PC-3 (cell line): ENCODE results near the gene KCNIP2. TPM values are rescaled to one million over a fixed set of nuclear protein-coding genes. Genes with fewer than 3 reads are reported as not detected.

Experiments used
- ATAC-seq: fragments of 200-7000 bp; cut with Tn5 transposase; 2 replicates; pipeline ENCODE4 v1.9.1; 2020; ENCODE audit warnings: mild to moderate bottlenecking, moderate library complexity
- BruUV-seq: library from RNA; stranded (reverse); fragments of 400-500 nt; replicated peaks from 2 replicates; lab custom pipeline; 2021; lab: Mats Ljungman, UMichigan
- CTCF ChIA-PET: fragments of 300-600 bp; sonication (Branson Sonifier 250); formaldehyde crosslinking; loops from one replicate; lab custom pipeline; 2022; ENCODE audit warnings: antibody characterized with exemption; lab: Charles Lee
- POLR2A ChIA-PET: fragments of 300-600 bp; sonication (Branson Sonifier 250); formaldehyde crosslinking; loops from one replicate; lab custom pipeline; 2022; ENCODE audit warnings: antibody characterized with exemption; ENCODE audit not compliant: unreplicated experiment; lab: Charles Lee
- DNase-seq: peaks from one replicate; pipeline ENCODE4 v3.0.0-alpha.2; 2015
- H2AFZ ChIP-seq: fragments of 300-600 bp; sonication (generic); 2 replicates; pipeline ENCODE4 v1.6.0; 2016; ENCODE audit warnings: antibody characterized with exemption, low read length
- H3F3A ChIP-seq: fragments of 300-600 bp; sonication (generic); one replicate; pipeline ENCODE4 v1.6.0; 2017; ENCODE audit warnings: antibody characterized with exemption, low read length, control low read depth, mild to moderate bottlenecking; ENCODE audit not compliant: unreplicated experiment
- H3K27ac ChIP-seq: fragments of 300-600 bp; sonication (generic); 2 replicates; pipeline ENCODE4 v1.5.1; 2016; ENCODE audit warnings: mild to moderate bottlenecking, low read length
- H3K27me3 ChIP-seq: fragments of 300-600 bp; sonication (generic); 2 replicates; pipeline ENCODE4 v1.6.1; 2016; ENCODE audit warnings: low read length, mixed read lengths
- H3K36me3 ChIP-seq: fragments of 300-600 bp; sonication (generic); 2 replicates; pipeline ENCODE4 v1.6.1; 2016; ENCODE audit warnings: low read depth, mixed run types, low read length, mixed read lengths
- H3K4me1 ChIP-seq: fragments of 300-600 bp; sonication (generic); 2 replicates; pipeline ENCODE4 v1.5.1; 2016; ENCODE audit warnings: low read length; ENCODE audit not compliant: insufficient read depth
- H3K4me2 ChIP-seq: fragments of 300-600 bp; sonication (generic); 2 replicates; pipeline ENCODE4 v1.6.0; 2016; ENCODE audit warnings: low read length
- H3K4me3 ChIP-seq: fragments of 300-600 bp; sonication (generic); 2 replicates; pipeline ENCODE4 v1.5.1; 2016; ENCODE audit warnings: mild to moderate bottlenecking, low read length, mixed read lengths
- H3K79me2 ChIP-seq: fragments of 300-600 bp; sonication (generic); 2 replicates; pipeline ENCODE4 v1.6.1; 2017; ENCODE audit warnings: low read length, mixed read lengths
- H3K9ac ChIP-seq: fragments of 300-600 bp; sonication (generic); 2 replicates; pipeline ENCODE4 v1.6.0; 2016; ENCODE audit warnings: mild to moderate bottlenecking, low read length
- H3K9me2 ChIP-seq: fragments of 300-600 bp; sonication (generic); replicated peaks from 2 replicates; pipeline ENCODE4 v1.6.1; 2016; ENCODE audit warnings: mixed run types, low read length, mixed read lengths
- H3K9me3 ChIP-seq: fragments of 300-600 bp; sonication (generic); 2 replicates; pipeline ENCODE4 v1.6.1; 2016; ENCODE audit warnings: low read length, mixed read lengths
- H4K20me1 ChIP-seq: fragments of 300-600 bp; sonication (generic); 2 replicates; pipeline ENCODE4 v1.6.1; 2016; ENCODE audit warnings: low read length, mixed read lengths
- CTCF ChIP-seq: fragments of 300-600 bp; sonication (generic); conservative IDR thresholded peaks from 2 replicates; pipeline ENCODE4 v1.5.1; 2017; ENCODE audit warnings: antibody characterized with exemption, low read depth, mild to moderate bottlenecking, low read length
- EZH2 ChIP-seq: fragments of 300-600 bp; sonication (generic); IDR thresholded peaks from one replicate; pipeline ENCODE4 v1.6.1; 2017; ENCODE audit warnings: antibody characterized with exemption, mild to moderate bottlenecking, low read length; ENCODE audit not compliant: unreplicated experiment
- EZH2phosphoT487 ChIP-seq: fragments of 300-600 bp; sonication (generic); IDR thresholded peaks from 2 replicates; pipeline ENCODE4 v1.6.1; 2018; ENCODE audit warnings: mild to moderate bottlenecking, antibody characterized with exemption, low read length, borderline replicate concordance
- intact Hi-C: fragments of 100-400 bp; cut with micrococcal nuclease; formaldehyde crosslinking; loops from 2 replicates; pipeline ENCODE4 v1.9.0; 2023
- total RNA-seq: library from RNA; depleted of rRNA; stranded (reverse); fragments of >200 nt; gene quantifications from 2 replicates; pipeline ENCODE4 v1.2.3, GENCODE V29; 2014

KCNIP2 gene
- total RNA-seq, 1 experiment from 2014 or later = 1.5 TPM

DNA sequence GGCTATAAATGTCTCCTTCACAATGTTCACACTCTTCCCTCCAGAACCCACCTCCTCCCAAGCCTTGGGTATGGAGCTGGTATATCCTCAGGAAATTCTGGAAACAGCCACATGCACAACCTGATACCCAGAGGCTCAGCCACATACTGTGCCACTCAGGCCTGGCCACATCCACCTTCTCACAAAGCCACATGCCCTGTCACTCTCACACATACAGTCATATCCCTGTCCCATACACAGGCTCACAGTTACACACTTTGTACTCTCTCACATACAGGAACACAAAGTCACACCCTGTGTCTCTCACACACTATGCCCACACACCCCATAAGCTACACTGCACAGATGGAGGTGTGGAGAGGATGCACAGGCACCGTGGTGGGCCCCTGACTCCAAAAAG is 10.1 kb downstream of the KCNIP2 start:
- ChIA-PET CTCF (no interaction called here), POLR2A (no interaction called here)
- Histone ChIP-seq H3K79me2 (no peaks in the 10 kb centered on the region), H3K9ac (no peak overlapping the region), H3K9me2 (no peaks in the 10 kb centered on the region), H3K9me3 (no peaks in the 10 kb centered on the region), H4K20me1 (no peaks in the 10 kb centered on the region), H2AFZ (no peak overlapping the region), H3K4me2 (no peak overlapping the region), H3K27ac (no peak overlapping the region), H3K27me3 (no peaks in the 10 kb centered on the region), H3K4me1 (peaks cover 22% of the 10 kb centered on the region), H3F3A (no peaks in the 10 kb centered on the region), H3K4me3 (no peak overlapping the region), H3K36me3 (no peaks in the 10 kb centered on the region)
- ATAC-seq (no peak), DNase-seq (no peak)
- TF ChIP-seq CTCF = no peak
- TF ChIP-seq EZH2 = no peak
- no peak for TF ChIP-seq EZH2phosphoT487
- intact Hi-C loops = no loop called here
- no TSS peak for BruUV-seq

- Histone ChIP-seq H4K20me1 (no peaks in the 10 kb centered on the region), H3K9ac (no peak overlapping the region), H3K4me3 (no peak overlapping the region), H2AFZ (no peak overlapping the region), H3K27ac (no peak overlapping the region), H3K79me2 (no peaks in the 10 kb centered on the region), H3K9me3 (no peaks in the 10 kb centered on the region), H3F3A (no peaks in the 10 kb centered on the region), H3K27me3 (no peaks in the 10 kb centered on the region), H3K4me2 (no peak overlapping the region), H3K9me2 (no peaks in the 10 kb centered on the region), H3K4me1 (peaks cover 22% of the 10 kb centered on the region), H3K36me3 (no peaks in the 10 kb centered on the region)
- TF ChIP-seq EZH2 = no peak
- BruUV-seq = no TSS peak
- CTCF ChIA-PET = no interaction called here
- POLR2A ChIA-PET = no interaction called here
- ATAC-seq = no peak
- intact Hi-C loops = no loop called here
- DNase-seq = no peak
Observed at GRCh38 chr10:101832325-101832771, 11.3 kb downstream of the KCNIP2 start.

DNA sequence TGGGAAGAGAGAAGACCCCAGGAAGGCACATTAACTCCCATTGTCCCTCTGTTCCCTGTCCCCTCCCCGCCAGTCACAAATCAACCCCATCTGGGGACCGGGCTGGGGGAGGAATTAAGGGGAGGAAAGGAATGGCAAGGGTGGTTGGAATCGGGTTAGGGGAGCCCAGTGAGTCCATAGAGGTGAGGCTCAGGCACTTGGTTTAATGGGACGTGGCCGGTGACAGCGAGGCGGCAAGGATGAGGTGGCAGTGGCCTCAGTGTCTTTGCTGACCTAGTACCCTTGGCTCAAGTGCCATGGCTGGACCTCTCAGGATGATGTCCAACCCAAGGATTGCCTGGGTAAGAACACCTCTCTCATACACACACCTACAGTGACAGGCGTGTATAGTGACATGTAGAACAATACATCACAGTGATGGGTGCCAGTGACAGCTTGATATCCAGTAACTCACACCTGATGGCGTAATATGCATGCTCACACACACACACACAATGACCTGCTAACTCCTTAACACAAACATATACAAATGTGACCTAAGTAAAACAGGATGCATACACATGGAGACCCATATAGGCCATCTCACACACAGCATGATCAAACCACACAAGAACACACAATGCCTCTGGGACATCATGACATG is 12.3 kb downstream of the KCNIP2 start:
- H3K4me1 ChIP-seq = peaks cover 22% of the 10 kb centered on the region
- ATAC-seq = no peak
- intact Hi-C loops = no loop called here
- H3K9me3 ChIP-seq = no peaks in the 10 kb centered on the region
- ChIA-PET POLR2A (no interaction called here), CTCF (no interaction called here)
- DNase-seq = no peak
- TF ChIP-seq EZH2 (no peak), CTCF (no peak), EZH2phosphoT487 (no peak)
- peak overlapping the region; percentile 62; the same call in 1 of the 2 replicates for H3K4me3 ChIP-seq
- H3K9ac ChIP-seq = peak overlapping the region; percentile 72
- no peaks in the 10 kb centered on the region for H3K9me2 ChIP-seq
- H2AFZ ChIP-seq = peak overlapping the region; percentile 87
- TSS peak; percentile 71 for BruUV-seq
- no peaks in the 10 kb centered on the region for H4K20me1 ChIP-seq
- peak overlapping the region; percentile 80 for H3K27ac ChIP-seq
- no peaks in the 10 kb centered on the region for H3F3A ChIP-seq
- H3K27me3 ChIP-seq = no peaks in the 10 kb centered on the region
- H3K4me2 ChIP-seq = peak overlapping the region; percentile 82
- no peaks in the 10 kb centered on the region for H3K36me3 ChIP-seq
- H3K79me2 ChIP-seq = no peaks in the 10 kb centered on the region
